ENCODE results near the gene PRKX. TPM values are rescaled to one million over a fixed set of nuclear protein-coding genes. Genes with fewer than 3 reads are reported as not detected.
"Not testable (repeated sequence)": the region's sequence is repeated elsewhere in the genome, so short reads cannot be mapped to it uniquely, and the experiment has no call there.

Gene PRKX
- total and polyA plus RNA-seq, 2 of the 4 experiments (the other 2 are of a cell fraction): 7.2 to 14.9 TPM

- Histone ChIP-seq H2AK5ac (ENCODE audit: low read depth, low read length) (no peak overlapping the region), H2BK5ac (ENCODE audit: low read depth, low read length, poor library complexity, severe bottlenecking) (no peak overlapping the region), H3K4ac (ENCODE audit: low read depth, low read length) (no peak overlapping the region), H3K4me3 (ENCODE audit: insufficient read depth, low read depth, low read length) (no peak overlapping the region), H4K20me1 (ENCODE audit: insufficient read depth, low read length) (no peaks in the 10 kb centered on the region), H2AK9ac (replicated peaks; ENCODE audit: low read depth, low read length, poor library complexity) (no peak overlapping the region), H3K18ac (ENCODE audit: low read depth, low read length) (no peak overlapping the region), H2BK120ac (ENCODE audit: low read depth, low read length) (no peak overlapping the region), H2BK20ac (ENCODE audit: low read depth, low read length) (no peak overlapping the region), H4K8ac (ENCODE audit: low read depth in 2 of 2, low read length in 2 of 2) (no peak overlapping the region), H3K14ac (replicated peaks; ENCODE audit: low read depth, low read length) (no peak overlapping the region), H3K9me3 (ENCODE audit: control insufficient read depth, insufficient read depth, low read length) (no peaks in the 10 kb centered on the region; the same call in 1 of the 2 replicates), H3K9ac (ENCODE audit: low read depth, low read length) (no peak overlapping the region), H4K91ac (ENCODE audit: insufficient read depth, low read depth, low read length) (no peak overlapping the region), H3K23ac (ENCODE audit: low read depth, low read length) (no peak overlapping the region), H3K79me1 (ENCODE audit: low read depth in 1 of 2, low read length in 2 of 2) (no peaks in the 10 kb centered on the region), H3K27ac (ENCODE audit: insufficient read depth, low read length) (no peak overlapping the region), H4K5ac (ENCODE audit: low read depth, low read length) (no peak overlapping the region), H3K9me1 (ENCODE audit: insufficient read depth, low read length) (no peaks in the 10 kb centered on the region), H3K4me1 (ENCODE audit: control insufficient read depth, insufficient read depth, low read length) (peaks cover 2% of the 10 kb centered on the region; the same call in 1 of the 2 replicates), H3K4me2 (ENCODE audit: low read depth, low read length) (no peak overlapping the region), H2BK15ac (ENCODE audit: low read depth, low read length) (no peak overlapping the region), H2AFZ (replicated peaks; ENCODE audit: low read length, poor library complexity) (no peak overlapping the region), H3K36me3 (ENCODE audit: control insufficient read depth, insufficient read depth, low read length) (no peaks in the 10 kb centered on the region), H3K27me3 (ENCODE audit: control insufficient read depth, insufficient read depth, low read length) (no peaks in the 10 kb centered on the region), H3K56ac (ENCODE audit: extremely low read depth, insufficient read depth, low read length) (no peak overlapping the region)
- ATAC-seq (ENCODE audit: low read depth) (no peak), DNase-seq (no peak)
- BruUV-seq (replicated peaks): no TSS peak
- ChIA-PET POLR2A (ENCODE audit: unreplicated experiment) (no interaction called here), CTCF (no interaction called here)
- WGBS, 2 experiments (ENCODE audit: extremely low coverage in 2 of 2, insufficient read length in 1 of 2): 33% methylated on average over 1 of the region's 8 CpGs; no CpG with 5 or more reads in 1 of the 2 experiments
- in situ Hi-C loops (cut with MboI; ENCODE audit: low sequenced_read_pairs): no loop called here
- dilution Hi-C loops (cut with HindIII; ENCODE audit: low sequenced_read_pairs, unreplicated experiment): no loop called here
- intact Hi-C loops (cut with micrococcal nuclease): loop anchor here (10.0 kb wide), 1 partner anchor 89 kb away; no protein-coding TSS in a partner anchor
- no peak for TF ChIP-seq RCOR1 (IDR thresholded peaks at IDR 0.05; ENCODE audit: insufficient replicate concordance, low read length)
- no peak for TF ChIP-seq CHD1 (IDR thresholded peaks at IDR 0.05; ENCODE audit: low read depth, low read length)
- no peak for TF ChIP-seq FOS (IDR thresholded peaks at IDR 0.05; ENCODE audit: low read depth, low read length)
- TF ChIP-seq MAFK (IDR thresholded peaks at IDR 0.05; ENCODE audit: low read depth, low read length): 0 out of 2 replicates have a peak, but pooled peaks have one; percentile 6
Observed at GRCh38 chrX:3743801-3744439, 30.5 kb upstream of the PRKX start.

GRCh38 chrX:3740946-3741345 is 27.5 kb upstream of the PRKX start:
- H4K91ac ChIP-seq (ENCODE audit: insufficient read depth, low read depth, low read length); H3K18ac ChIP-seq (ENCODE audit: low read depth, low read length); H3K56ac ChIP-seq (ENCODE audit: extremely low read depth, insufficient read depth, low read length); H3K79me1 ChIP-seq (ENCODE audit: low read depth in 1 of 2, low read length in 2 of 2); H4K5ac ChIP-seq (ENCODE audit: low read depth, low read length); ATAC-seq (ENCODE audit: low read depth); POLR2A ChIA-PET (ENCODE audit: unreplicated experiment); H3K14ac ChIP-seq (replicated peaks; ENCODE audit: low read depth, low read length); H2BK20ac ChIP-seq (ENCODE audit: low read depth, low read length); H2AK5ac ChIP-seq (ENCODE audit: low read depth, low read length); H4K8ac ChIP-seq (ENCODE audit: low read depth in 2 of 2, low read length in 2 of 2); dilution Hi-C loops (cut with HindIII; ENCODE audit: low sequenced_read_pairs, unreplicated experiment); H2AFZ ChIP-seq (replicated peaks; ENCODE audit: low read length, poor library complexity); H3K9ac ChIP-seq (ENCODE audit: low read depth, low read length); DNase-seq; H3K23ac ChIP-seq (ENCODE audit: low read depth, low read length); H3K9me1 ChIP-seq (ENCODE audit: insufficient read depth, low read length); H3K27ac ChIP-seq (ENCODE audit: insufficient read depth, low read length); H3K4me2 ChIP-seq (ENCODE audit: low read depth, low read length); H4K20me1 ChIP-seq (ENCODE audit: insufficient read depth, low read length); H3K4me1 ChIP-seq (ENCODE audit: control insufficient read depth, insufficient read depth, low read length); H3K36me3 ChIP-seq (ENCODE audit: control insufficient read depth, insufficient read depth, low read length); H3K9me3 ChIP-seq (ENCODE audit: control insufficient read depth, insufficient read depth, low read length); in situ Hi-C loops (cut with MboI; ENCODE audit: low sequenced_read_pairs); CTCF ChIA-PET; H2BK120ac ChIP-seq (ENCODE audit: low read depth, low read length); H3K27me3 ChIP-seq (ENCODE audit: control insufficient read depth, insufficient read depth, low read length); BruUV-seq (replicated peaks); H3K4me3 ChIP-seq (ENCODE audit: insufficient read depth, low read depth, low read length); H2BK15ac ChIP-seq (ENCODE audit: low read depth, low read length); H2BK5ac ChIP-seq (ENCODE audit: low read depth, low read length, poor library complexity, severe bottlenecking); H3K4ac ChIP-seq (ENCODE audit: low read depth, low read length); H2AK9ac ChIP-seq (replicated peaks; ENCODE audit: low read depth, low read length, poor library complexity): not testable (repeated sequence)
- WGBS, 2 experiments (ENCODE audit: extremely low coverage in 2 of 2, insufficient read length in 1 of 2): no CpG with 5 or more reads among the region's 8 CpGs
- intact Hi-C loops (cut with micrococcal nuclease): loop anchor here (10.0 kb wide), 1 partner anchor 86 kb away; no protein-coding TSS in a partner anchor
